Measurements from ENCODE around the gene FGFRL1. TPM values are rescaled to one million over a fixed set of nuclear protein-coding genes. Genes with fewer than 3 reads are reported as not detected.
A peak's percentile ranks its signal among the peaks of the same experiment; 100 is the strongest.

The FGFRL1 gene
- total RNA-seq, 2 donors from 2014 or later, result 15.9 to 18.6 TPM

DNA sequence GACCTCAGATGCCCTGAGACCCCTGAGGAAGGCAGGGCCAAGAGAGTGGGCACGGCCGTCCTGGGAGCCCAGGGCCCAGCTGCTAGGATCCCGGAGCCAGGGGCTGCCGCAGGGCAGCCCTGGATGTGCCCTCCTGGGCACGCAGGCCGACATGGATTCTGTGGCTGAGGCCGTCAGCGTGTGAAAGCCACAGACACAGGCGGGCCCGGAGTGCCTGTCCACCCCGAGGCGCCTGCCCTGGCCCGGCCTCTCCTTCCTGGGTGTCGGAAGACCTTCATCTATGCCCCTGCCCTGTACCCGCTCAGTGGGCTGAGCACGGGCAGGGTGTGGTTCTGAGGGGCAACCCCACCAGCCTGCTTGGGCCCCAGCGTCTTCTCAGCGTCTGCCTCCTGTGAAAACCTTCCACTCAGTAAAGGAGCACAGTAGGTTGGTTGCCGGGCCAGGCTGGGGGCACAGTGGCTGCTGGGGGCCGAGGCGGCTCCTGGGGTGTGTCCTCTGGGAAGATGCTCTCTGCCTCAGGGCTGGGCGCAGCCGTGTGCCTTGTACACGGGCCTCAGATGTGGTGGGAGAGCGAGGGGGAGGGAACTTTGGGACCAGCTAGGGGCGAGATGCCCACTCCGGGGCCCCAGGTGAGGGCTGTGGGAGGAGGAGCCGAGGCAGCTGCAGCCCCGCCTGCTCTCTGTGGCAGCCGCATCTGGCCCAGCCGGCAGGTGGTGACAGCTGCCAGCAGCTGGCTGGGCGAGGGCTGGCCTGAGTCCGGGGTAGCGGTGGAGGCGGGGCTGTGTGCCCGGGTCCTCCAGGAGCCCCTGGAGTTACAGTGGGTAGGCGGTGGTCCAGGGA is 20.8 kb downstream of the FGFRL1 start:
- Mint-ChIP-seq H3K27me3 (ENCODE audit: low read depth) (no peaks in the 10 kb centered on the region), H3K9me3 (no peaks in the 10 kb centered on the region), H3K4me1 (ENCODE audit: low read depth) (no peaks in the 10 kb centered on the region), H3K4me3 (no peak overlapping the region), H3K27ac (no peak overlapping the region), H3K36me3 (ENCODE audit: insufficient read depth in 2 of 2) (no peaks in the 10 kb centered on the region)
- ATAC-seq (replicated peaks in 1 of 2), result peak; percentile 18
- DNase-seq, result no peak

DNA sequence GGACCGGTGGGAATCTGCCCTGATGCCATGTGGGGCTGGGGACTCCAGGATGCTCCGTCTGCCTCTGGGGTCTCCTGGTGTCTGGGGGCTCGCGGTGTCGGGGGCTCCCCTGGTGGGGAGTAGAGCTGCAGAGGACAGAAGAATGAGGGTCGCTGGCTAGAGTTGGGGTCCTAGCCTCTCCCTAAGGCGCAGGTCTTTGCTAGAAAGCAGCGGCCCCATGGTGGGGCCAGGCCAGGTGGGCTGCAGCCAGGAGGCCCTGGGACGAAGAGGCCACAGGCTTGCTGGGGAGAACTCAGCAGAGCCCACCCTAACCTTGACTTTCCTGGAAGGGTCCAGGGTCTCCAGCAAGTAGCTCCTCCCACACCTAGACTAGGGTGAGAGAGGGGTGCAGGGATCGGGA is 21.4 kb downstream of the FGFRL1 start:
- Mint-ChIP-seq H3K27ac (no peak overlapping the region), H3K4me3 (no peak overlapping the region), H3K27me3 (ENCODE audit: low read depth) (no peaks in the 10 kb centered on the region), H3K4me1 (ENCODE audit: low read depth) (no peaks in the 10 kb centered on the region), H3K9me3 (no peaks in the 10 kb centered on the region), H3K36me3 (ENCODE audit: insufficient read depth in 2 of 2) (no peaks in the 10 kb centered on the region)
- DNase-seq, result no peak
- ATAC-seq (replicated peaks in 1 of 2), result no peak

DNA sequence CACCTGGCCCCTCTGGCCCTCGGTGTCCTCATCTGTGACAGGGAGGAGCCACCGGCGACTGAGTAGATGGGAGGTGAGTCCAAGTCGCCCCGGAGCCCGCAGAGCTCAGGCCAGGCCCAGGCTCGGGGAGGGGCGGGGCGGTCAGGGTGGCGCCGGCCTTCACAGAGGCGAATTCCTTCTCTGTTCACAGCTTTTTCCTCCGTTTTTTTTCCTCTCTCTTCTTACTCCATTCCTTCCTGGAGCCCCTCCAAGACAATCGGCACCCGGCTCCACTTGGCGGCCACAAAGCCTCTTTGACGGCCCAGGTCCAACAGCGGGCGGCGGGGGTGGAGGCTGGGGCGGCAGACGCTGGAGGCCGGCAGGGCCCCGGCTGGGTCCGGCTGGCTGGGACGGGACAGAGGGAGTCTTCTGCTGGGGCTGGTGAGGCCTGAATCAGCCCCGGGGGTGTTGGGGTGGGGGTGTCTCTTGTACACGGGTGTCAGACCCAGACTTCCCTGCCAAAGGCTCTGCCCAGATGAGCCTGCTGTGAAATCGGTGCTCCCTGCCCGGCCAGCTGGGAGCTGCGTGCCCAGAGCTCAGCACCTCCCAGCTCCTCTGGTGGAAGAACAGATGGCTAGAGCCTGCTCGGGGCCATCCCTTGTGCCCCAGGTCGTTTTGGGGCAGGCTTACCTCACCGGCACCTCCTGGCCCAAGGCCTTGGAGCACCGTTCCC is 22.6 kb downstream of the FGFRL1 start:
- Mint-ChIP-seq H3K4me1 (ENCODE audit: low read depth) (no peaks in the 10 kb centered on the region), H3K36me3 (ENCODE audit: insufficient read depth in 2 of 2) (no peaks in the 10 kb centered on the region), H3K27ac (no peak overlapping the region), H3K9me3 (no peaks in the 10 kb centered on the region), H3K27me3 (ENCODE audit: low read depth) (no peaks in the 10 kb centered on the region), H3K4me3 (no peak overlapping the region)
- no peak for DNase-seq
- no peak for ATAC-seq (replicated peaks in 1 of 2)

DNA sequence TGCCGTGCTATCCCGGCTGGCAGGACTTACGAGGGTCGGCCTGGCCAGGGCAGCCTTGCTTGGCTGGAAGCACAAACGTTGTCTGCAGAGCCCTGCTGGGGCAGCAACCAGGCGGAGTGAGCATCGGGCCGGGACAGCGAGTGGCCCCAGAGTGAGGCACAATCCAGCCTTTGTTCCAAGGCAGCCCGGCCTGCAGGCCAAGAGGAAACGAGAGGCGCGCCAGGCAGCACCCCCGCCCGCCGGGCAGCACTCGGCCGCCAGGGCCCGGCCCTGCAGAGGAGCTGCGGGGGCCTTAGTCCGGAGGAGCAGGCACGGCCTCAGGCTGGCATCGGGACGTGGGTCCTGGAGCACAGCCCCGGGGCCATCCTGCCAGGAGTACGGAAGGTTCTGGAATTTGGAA is 24.1 kb downstream of the FGFRL1 start:
- Mint-ChIP-seq H3K4me1 (ENCODE audit: low read depth) (no peaks in the 10 kb centered on the region), H3K27me3 (ENCODE audit: low read depth) (no peaks in the 10 kb centered on the region), H3K4me3 (no peak overlapping the region), H3K9me3 (no peaks in the 10 kb centered on the region), H3K27ac (no peak overlapping the region), H3K36me3 (ENCODE audit: insufficient read depth in 2 of 2) (no peaks in the 10 kb centered on the region)
- ATAC-seq (replicated peaks in 1 of 2), result no peak
- no peak for DNase-seq

DNA sequence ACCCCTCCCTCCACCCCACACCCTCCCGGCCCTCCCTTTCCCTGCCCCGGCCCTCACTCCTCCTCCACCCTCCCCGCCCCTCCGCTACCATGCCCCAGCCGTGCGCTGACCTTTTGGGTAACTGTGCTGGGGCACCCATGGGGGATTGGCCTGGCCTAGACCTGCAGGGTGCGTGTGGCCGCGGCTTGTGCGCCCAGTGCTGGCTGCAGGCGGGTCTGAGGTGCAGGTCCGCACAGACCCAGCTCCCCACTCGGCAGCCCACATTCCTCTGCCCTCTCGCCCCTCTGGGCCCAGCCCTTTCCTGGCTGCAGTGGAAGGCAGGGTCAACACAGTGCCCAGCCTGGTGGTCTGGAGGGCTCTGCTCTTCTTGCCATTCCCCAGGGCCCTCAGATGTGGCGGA is 24.7 kb downstream of the FGFRL1 start:
- ATAC-seq (replicated peaks in 1 of 2) (no peak), DNase-seq (no peak)
- Mint-ChIP-seq H3K4me3 (no peak overlapping the region), H3K4me1 (ENCODE audit: low read depth) (no peaks in the 10 kb centered on the region), H3K27me3 (ENCODE audit: low read depth) (no peaks in the 10 kb centered on the region), H3K9me3 (no peaks in the 10 kb centered on the region), H3K27ac (no peak overlapping the region), H3K36me3 (ENCODE audit: insufficient read depth in 2 of 2) (no peaks in the 10 kb centered on the region)

DNA sequence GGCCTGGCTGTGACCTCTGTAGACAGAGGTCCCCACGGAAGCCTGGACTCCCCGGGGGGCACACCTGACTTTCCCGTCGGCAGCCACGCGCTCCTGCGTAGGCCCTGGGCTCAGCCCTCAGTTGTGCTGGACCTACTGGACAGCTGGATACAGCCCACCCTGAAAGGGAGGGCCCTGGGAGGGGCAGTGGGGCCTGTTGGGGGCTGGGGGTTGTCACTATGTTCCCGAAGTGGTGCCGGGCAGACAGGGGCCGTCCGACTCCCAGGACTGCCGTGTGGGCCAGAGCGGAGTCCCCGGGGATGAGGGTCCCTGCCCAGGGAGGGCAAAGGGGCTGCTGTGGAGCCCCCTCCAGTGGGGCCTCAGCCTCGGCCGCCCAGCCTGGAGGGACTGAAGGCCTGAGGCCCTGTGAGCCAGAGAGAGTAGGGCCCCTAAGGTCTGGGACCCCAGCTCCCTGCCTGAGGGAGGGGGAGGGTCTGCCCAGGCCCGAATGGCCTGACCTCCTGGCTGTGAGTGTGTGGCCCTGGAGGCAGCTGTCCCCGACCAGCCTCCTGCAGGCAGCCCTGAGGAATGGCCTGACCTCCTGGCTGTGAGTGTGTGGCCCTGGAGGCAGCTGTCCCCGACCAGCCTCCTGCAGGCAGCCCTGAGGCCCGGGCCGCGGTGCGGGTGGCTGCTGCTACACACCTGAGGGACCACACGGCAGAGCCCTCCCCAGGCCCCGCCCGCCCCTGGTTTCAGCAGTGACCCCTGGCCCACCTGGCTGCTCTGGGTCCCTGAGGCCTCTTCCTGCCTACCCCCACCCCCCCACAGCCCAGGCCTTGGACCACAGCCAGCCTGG is 25.8 kb downstream of the FGFRL1 start:
- Mint-ChIP-seq H3K4me3 (no peak overlapping the region), H3K27me3 (ENCODE audit: low read depth) (no peaks in the 10 kb centered on the region), H3K4me1 (ENCODE audit: low read depth) (no peaks in the 10 kb centered on the region), H3K27ac (no peak overlapping the region), H3K36me3 (ENCODE audit: insufficient read depth in 2 of 2) (no peaks in the 10 kb centered on the region), H3K9me3 (no peaks in the 10 kb centered on the region)
- DNase-seq, result no peak
- ATAC-seq (replicated peaks in 1 of 2), result no peak

DNA sequence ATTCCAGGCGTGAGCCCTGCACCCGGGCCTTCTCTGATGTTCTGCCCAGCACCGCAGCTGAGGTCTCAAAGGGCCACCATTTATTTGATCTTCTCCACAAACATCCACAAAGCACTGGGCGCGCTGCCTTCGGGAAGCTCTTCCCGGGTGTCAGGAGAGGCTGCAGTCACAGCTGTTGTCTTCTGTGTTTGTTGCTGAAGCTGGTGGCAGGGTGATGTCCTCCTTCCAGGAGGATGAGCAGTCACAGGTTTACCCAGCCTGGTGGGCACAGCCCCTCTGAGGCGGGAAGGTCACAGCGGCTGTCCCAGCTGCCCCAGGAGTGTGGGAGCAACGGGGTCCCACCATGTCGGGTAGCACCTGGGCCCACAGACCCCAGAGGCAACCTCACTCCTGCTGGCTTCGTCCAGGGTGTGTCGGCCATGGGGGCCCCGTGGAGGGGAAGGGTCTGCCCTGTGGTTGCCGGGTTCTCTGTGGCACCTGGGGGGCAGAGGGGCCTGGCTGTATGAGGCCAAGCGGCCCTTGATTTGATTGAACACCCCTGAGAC is 27.6 kb downstream of the FGFRL1 start:
- ATAC-seq (replicated peaks in 1 of 2) (no peak), DNase-seq (no peak)
- no peak overlapping the region for H3K4me3 Mint-ChIP-seq
- H3K27me3 Mint-ChIP-seq (ENCODE audit: low read depth), result no peaks in the 10 kb centered on the region
- no peak overlapping the region for H3K27ac Mint-ChIP-seq
- H3K36me3 Mint-ChIP-seq (ENCODE audit: insufficient read depth in 2 of 2), result no peaks in the 10 kb centered on the region
- no peaks in the 10 kb centered on the region for H3K4me1 Mint-ChIP-seq (ENCODE audit: low read depth)
- H3K9me3 Mint-ChIP-seq, result peaks cover 0 to 2% of the 10 kb centered on the region in 2 donors

DNA sequence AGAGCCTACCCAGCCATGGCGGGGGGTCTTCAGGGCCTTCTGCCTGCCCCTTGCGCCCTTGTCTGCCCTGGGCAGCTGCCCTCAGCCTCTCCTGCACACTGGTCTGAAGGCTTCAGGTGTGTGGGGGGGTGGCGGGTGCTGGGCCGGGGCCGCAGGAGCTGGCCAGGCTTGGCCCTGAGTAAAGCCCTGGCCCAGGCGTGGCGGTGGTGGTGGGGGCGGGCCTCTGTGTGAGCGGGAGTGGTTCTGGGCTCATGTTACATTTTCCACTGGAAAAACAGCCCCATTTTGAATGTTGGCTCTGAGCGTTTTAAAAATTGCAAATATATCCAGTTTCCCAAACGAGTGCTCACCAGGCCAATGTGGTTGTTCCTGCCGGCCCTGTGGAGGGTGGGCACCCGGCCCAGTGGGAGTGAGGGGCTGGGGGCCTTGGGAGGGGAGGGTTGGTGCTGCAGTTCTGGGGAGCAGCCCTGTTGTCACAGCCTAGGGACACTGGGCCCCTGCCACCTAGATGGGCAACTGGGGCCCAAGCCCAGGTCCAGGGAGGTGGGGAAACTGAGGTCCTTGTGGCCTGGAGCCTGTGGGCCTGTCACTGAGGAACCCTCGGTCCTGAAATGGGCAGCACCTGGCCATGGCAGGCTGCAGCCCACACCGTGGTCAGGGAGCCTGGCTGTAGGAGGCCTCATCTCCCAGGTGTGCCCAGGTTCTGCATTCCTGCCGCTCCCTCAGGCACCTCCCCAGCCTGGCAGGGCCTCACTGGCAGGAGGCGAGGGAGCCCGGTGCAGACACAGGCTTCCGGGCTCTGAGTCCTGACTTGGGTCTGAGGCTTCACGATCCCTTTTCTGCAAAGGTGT is 28.3 kb downstream of the FGFRL1 start:
- DNase-seq (no peak), ATAC-seq (replicated peaks in 1 of 2) (no peak)
- H3K4me1 Mint-ChIP-seq (ENCODE audit: low read depth), result no peaks in the 10 kb centered on the region
- no peak overlapping the region for H3K27ac Mint-ChIP-seq
- H3K36me3 Mint-ChIP-seq (ENCODE audit: insufficient read depth in 2 of 2), result no peaks in the 10 kb centered on the region
- no peaks in the 10 kb centered on the region for H3K27me3 Mint-ChIP-seq (ENCODE audit: low read depth)
- H3K4me3 Mint-ChIP-seq, result no peak overlapping the region
- H3K9me3 Mint-ChIP-seq, result peaks cover 0 to 2% of the 10 kb centered on the region in 2 donors

DNA sequence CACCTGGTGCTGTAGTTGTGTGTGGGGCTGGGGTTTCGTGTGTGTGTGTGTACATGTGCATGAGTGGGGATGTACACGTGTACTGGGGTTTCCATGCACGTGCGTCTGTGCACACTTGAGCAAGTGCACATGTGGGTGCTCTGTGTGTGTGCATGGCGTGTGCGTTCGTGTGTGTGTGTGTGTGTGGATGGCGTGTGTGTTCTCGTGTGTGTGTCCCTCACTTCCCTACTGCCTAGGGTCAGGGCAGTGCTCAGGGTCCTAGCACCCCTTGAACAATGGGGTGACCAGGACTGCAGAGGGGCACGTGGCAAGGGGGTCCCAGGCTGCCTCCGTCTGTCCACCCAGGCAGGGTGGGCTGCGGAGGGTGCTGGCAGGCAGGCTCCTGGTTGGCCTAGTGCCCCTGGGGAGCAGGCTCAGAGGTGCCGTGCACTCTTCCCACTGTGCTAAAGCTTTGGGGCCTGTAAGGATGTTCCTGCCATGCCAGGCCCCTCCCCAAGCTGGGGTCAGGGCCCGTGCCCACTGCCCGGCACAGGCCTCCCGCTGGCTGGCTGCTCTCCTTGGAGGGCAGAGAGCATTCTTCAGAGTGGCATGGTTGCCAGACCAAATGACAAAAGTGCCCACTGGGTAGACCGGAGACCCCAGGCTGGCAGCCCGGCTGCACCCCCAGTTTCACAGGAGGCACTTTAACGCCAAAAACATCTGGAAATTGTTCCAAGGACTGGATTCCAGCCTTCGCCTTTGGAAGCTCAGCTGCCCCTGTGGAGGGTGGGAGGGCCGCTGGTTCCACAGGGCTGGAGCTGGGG is 29.1 kb downstream of the FGFRL1 start:
- DNase-seq, result no peak
- peaks cover 0 to 2% of the 10 kb centered on the region in 2 donors for H3K9me3 Mint-ChIP-seq
- H3K4me1 Mint-ChIP-seq (ENCODE audit: low read depth), result no peaks in the 10 kb centered on the region
- ATAC-seq (replicated peaks in 1 of 2), result no peak
- H3K36me3 Mint-ChIP-seq (ENCODE audit: insufficient read depth in 2 of 2), result no peaks in the 10 kb centered on the region
- peaks cover 8% of the 10 kb centered on the region for H3K27me3 Mint-ChIP-seq (ENCODE audit: low read depth)
- H3K27ac Mint-ChIP-seq, result no peak overlapping the region
- H3K4me3 Mint-ChIP-seq, result no peak overlapping the region

DNA sequence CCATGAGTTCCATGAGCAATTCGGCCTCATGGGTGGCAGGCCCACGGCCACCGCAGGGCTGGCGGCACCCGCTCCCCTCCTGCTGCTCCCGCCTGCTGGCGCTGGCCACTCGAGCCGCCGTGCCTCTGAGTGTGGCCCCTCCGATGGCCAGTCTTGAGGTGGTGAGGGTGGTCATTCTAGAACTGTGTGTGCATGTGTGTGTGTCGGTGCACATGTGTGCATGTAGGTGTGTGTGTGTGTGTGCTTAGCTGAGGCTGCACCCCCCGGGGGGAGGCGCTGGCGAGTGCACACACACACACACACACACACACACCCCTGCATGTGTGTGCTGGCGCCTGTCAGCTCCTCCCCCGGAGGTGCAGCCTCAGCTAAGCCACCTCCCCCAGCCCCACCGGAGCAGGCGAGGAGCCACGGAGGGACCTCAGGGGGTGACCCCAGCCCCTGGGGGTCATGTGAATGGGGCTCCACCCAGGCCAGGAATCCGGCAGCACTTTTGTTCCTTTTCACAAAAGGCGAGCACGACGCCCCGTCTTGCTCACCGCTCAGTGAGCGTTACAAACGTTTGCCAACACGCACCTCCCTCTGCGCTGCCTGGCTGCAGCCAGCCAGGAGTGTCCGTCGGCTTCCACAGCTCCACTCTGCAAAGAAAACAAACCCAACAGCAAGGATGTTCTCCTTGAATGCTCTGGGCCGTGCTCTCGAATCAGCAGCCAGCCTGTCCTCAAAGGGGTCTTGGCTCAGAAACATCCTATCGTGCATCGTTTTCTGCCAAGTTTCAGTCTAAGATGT is 29.9 kb downstream of the FGFRL1 start:
- DNase-seq (no peak), ATAC-seq (replicated peaks in 1 of 2) (no peak)
- peaks cover 0 to 2% of the 10 kb centered on the region in 2 donors for H3K9me3 Mint-ChIP-seq
- H3K36me3 Mint-ChIP-seq (ENCODE audit: insufficient read depth in 2 of 2), result no peaks in the 10 kb centered on the region
- H3K27ac Mint-ChIP-seq, result no peak overlapping the region
- no peak overlapping the region for H3K4me3 Mint-ChIP-seq
- H3K27me3 Mint-ChIP-seq (ENCODE audit: low read depth), result peaks cover 9% of the 10 kb centered on the region
- no peaks in the 10 kb centered on the region for H3K4me1 Mint-ChIP-seq (ENCODE audit: low read depth)

DNA sequence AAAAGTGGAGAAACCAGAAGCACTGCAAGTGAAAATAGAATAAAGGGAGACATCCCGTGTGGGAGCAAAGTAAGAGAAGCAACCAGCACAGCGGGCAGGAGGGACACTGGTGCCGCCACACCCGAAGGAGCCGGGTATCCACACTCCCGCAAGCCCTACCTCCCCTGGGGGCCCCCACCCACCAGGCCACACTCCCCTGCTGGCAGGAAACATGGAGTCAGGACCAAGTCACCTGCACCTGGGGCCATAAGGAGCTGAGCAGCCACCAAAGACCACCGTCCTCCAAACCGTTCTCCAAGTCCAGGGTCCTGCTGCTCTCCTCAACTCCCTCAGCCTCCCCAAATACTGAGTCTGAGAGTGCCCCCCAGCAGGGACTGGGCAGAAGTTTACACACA is 30.5 kb downstream of the FGFRL1 start:
- Mint-ChIP-seq H3K27ac (no peak overlapping the region), H3K36me3 (ENCODE audit: insufficient read depth in 2 of 2) (peaks cover 0 to 2% of the 10 kb centered on the region in 2 donors), H3K4me1 (ENCODE audit: low read depth) (no peaks in the 10 kb centered on the region), H3K4me3 (no peak overlapping the region), H3K27me3 (ENCODE audit: low read depth) (peaks cover 14% of the 10 kb centered on the region), H3K9me3 (peaks cover 0 to 2% of the 10 kb centered on the region in 2 donors)
- ATAC-seq (replicated peaks in 1 of 2) (no peak), DNase-seq (no peak)

Measured in activated T-cell treated with anti-CD3 and anti-CD28 coated beads, Interleukin-2, amount 50 U/mL, for 72 hours (primary cell).